Measurements from ENCODE around the gene NCAPG2.

- TF ChIP-seq USF2 (IDR thresholded peaks at IDR 0.05; ENCODE audit: borderline replicate concordance, low read depth, low read length) (no peak), CTCF (IDR thresholded peaks at IDR 0.05 in 2 of 3, conservative IDR thresholded peaks at IDR 0.05 in 1 of 3; ENCODE audit: control insufficient read depth in 2 of 3, extremely low read depth in 1 of 3, insufficient read depth in 1 of 3, low read depth in 3 of 3, low read length in 3 of 3) (no peak)
Measured at GRCh38 chr7:158706273-158706704, 1.7 kb upstream of the NCAPG2 start.
